GM12878 (cell line): ENCODE results near the gene DEK.

Source experiments
- CHD2 ChIP-seq: IDR thresholded peaks from 2 replicates; pipeline ENCODE4 v1.6.1; 2011; ENCODE audit warnings: low read depth, low read length, improper control_type of control experiment, borderline replicate concordance
- EZH2 ChIP-seq: IDR thresholded peaks from 2 replicates; pipeline ENCODE4 v1.6.1; 2012; ENCODE audit warnings: low read depth, mild to moderate bottlenecking, control low read depth, inconsistent platforms, low read length, borderline replicate concordance; ENCODE audit not compliant: control insufficient read depth
- GATAD2B ChIP-seq: fragments of 450-650 bp; conservative IDR thresholded peaks from 2 replicates; pipeline ENCODE4 v1.6.1; 2017; ENCODE audit warnings: low read depth, mild to moderate bottlenecking, moderate library complexity
- RAD21 ChIP-seq: IDR thresholded peaks from 2 replicates; pipeline ENCODE4 v1.6.1; 2011; ENCODE audit warnings: mild to moderate bottlenecking, low read depth, low read length, moderate library complexity; ENCODE audit not compliant: insufficient read depth
- RB1 ChIP-seq: fragments of 450-650 bp; formaldehyde crosslinking; IDR thresholded peaks from 2 replicates; pipeline ENCODE4 v1.6.1; 2017; ENCODE audit warnings: mild to moderate bottlenecking, borderline replicate concordance
- SP1 ChIP-seq: IDR thresholded peaks from one replicate; pipeline ENCODE4 v1.6.1; 2011; ENCODE audit warnings: low read depth, low read length
- TARDBP ChIP-seq: IDR thresholded peaks from 2 replicates; pipeline ENCODE4 v1.6.1; 2016; ENCODE audit warnings: borderline replicate concordance
- TF ChIP-seq, protein P1 (sequence below), 3 experiments: IDR thresholded peaks in 2 of 3; conservative IDR thresholded peaks in 1 of 3; 2 replicates each; pipeline ENCODE4 v1.5.1; 2011; ENCODE audit warnings: low read depth in 3 of 3, low read length in 3 of 3, mild to moderate bottlenecking in 3 of 3, control low read depth in 2 of 3, moderate library complexity in 2 of 3, inconsistent platforms in 1 of 3, mixed read lengths in 1 of 3; ENCODE audit not compliant: control insufficient read depth in 2 of 3, insufficient read depth in 1 of 3; ENCODE audit errors: extremely low read depth in 1 of 3
- TF ChIP-seq, protein P2 (sequence below): IDR thresholded peaks from 2 replicates; pipeline ENCODE4 v1.6.1; 2011; ENCODE audit warnings: borderline replicate concordance, low read depth, mild to moderate bottlenecking, moderate library complexity, mixed read lengths, low read length; ENCODE audit not compliant: insufficient read depth; ENCODE audit errors: extremely low read length

- TF ChIP-seq, protein P1, sequence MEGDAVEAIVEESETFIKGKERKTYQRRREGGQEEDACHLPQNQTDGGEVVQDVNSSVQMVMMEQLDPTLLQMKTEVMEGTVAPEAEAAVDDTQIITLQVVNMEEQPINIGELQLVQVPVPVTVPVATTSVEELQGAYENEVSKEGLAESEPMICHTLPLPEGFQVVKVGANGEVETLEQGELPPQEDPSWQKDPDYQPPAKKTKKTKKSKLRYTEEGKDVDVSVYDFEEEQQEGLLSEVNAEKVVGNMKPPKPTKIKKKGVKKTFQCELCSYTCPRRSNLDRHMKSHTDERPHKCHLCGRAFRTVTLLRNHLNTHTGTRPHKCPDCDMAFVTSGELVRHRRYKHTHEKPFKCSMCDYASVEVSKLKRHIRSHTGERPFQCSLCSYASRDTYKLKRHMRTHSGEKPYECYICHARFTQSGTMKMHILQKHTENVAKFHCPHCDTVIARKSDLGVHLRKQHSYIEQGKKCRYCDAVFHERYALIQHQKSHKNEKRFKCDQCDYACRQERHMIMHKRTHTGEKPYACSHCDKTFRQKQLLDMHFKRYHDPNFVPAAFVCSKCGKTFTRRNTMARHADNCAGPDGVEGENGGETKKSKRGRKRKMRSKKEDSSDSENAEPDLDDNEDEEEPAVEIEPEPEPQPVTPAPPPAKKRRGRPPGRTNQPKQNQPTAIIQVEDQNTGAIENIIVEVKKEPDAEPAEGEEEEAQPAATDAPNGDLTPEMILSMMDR (IDR thresholded peaks at IDR 0.05 in 2 of 3, conservative IDR thresholded peaks at IDR 0.05 in 1 of 3; ENCODE audit: control insufficient read depth in 2 of 3, extremely low read depth in 1 of 3, insufficient read depth in 1 of 3, low read depth in 3 of 3, low read length in 3 of 3) = peak; percentile 5 to 30 (median 7); a peak in 3 of 6 replicates
- TF ChIP-seq RB1 (no peak), RAD21 (peak; percentile 52), TARDBP (no peak), SP1 (no peak), EZH2 (no peak), CHD2 (no peak), GATAD2B (no peak)
- TF ChIP-seq, protein P2, sequence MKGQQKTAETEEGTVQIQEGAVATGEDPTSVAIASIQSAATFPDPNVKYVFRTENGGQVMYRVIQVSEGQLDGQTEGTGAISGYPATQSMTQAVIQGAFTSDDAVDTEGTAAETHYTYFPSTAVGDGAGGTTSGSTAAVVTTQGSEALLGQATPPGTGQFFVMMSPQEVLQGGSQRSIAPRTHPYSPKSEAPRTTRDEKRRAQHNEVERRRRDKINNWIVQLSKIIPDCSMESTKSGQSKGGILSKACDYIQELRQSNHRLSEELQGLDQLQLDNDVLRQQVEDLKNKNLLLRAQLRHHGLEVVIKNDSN = no peak
These were observed 38.5 kb upstream of the DEK start for GRCh38 chr6:18302561-18303439.
